Measurements from ENCODE around the gene ERG. TPM values are rescaled to one million over a fixed set of nuclear protein-coding genes. Genes with fewer than 3 reads are reported as not detected.

Gene ERG
- polyA plus RNA-seq, 1 donor from 2014 or later = not detected

DNA sequence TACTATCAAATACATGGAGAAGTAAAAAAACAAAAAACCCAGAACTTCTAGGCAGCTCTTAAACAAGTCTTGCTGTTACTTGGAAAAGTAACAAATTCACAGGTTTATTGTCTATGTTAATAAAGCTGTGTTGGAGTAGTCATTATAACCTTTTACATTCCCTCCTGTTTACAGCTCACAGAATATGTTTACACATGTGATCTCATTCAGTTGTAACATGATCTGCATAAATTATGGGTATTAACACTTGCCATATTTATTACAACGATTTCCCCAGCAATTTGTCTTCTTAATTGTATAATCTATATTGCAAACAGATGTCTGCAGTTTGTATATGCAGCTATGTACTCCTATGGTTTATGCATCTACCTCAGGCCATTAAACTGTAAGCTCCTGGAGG, 28.6 kb downstream of the ERG start:
- Histone ChIP-seq H3K27ac (ENCODE audit: low read length) (no peak overlapping the region), H3K4me2 (ENCODE audit: low read length) (no peak overlapping the region), H3K4me3 (ENCODE audit: low read length) (no peak overlapping the region), H3K27me3 (ENCODE audit: insufficient read depth, low read depth, low read length) (no peaks in the 10 kb centered on the region), H4K20me1 (ENCODE audit: insufficient read depth) (no peaks in the 10 kb centered on the region), H3K9me2 (ENCODE audit: insufficient read depth, low read length) (no peaks in the 10 kb centered on the region), H3K9ac (ENCODE audit: low read length) (no peak overlapping the region), H3K36me3 (ENCODE audit: insufficient read depth, low read length) (no peaks in the 10 kb centered on the region), H3K9me3 (ENCODE audit: low read length) (no peaks in the 10 kb centered on the region), H2AFZ (ENCODE audit: low read depth, low read length) (no peak overlapping the region), H3F3A (ENCODE audit: insufficient read depth, low read length, poor library complexity, severe bottlenecking) (no peaks in the 10 kb centered on the region), H3K79me2 (replicated peaks; ENCODE audit: insufficient read depth, low read length) (no peaks in the 10 kb centered on the region)
- TF ChIP-seq MXI1 (conservative IDR thresholded peaks at IDR 0.05; ENCODE audit: poor library complexity, severe bottlenecking) (no peak), POLR2AphosphoS5 (IDR thresholded peaks at IDR 0.05) (no peak), RAD21 (conservative IDR thresholded peaks at IDR 0.05) (no peak), TAF1 (IDR thresholded peaks at IDR 0.05; ENCODE audit: low read depth) (no peak), SMC3 (conservative IDR thresholded peaks at IDR 0.05; ENCODE audit: poor library complexity) (no peak), EZH2 (IDR thresholded peaks at IDR 0.05; ENCODE audit: borderline replicate concordance, insufficient read depth, low read length, poor library complexity, severe bottlenecking) (no peak), EP300 (conservative IDR thresholded peaks at IDR 0.05; ENCODE audit: poor library complexity, severe bottlenecking) (no peak)
- TF ChIP-seq, protein P1, sequence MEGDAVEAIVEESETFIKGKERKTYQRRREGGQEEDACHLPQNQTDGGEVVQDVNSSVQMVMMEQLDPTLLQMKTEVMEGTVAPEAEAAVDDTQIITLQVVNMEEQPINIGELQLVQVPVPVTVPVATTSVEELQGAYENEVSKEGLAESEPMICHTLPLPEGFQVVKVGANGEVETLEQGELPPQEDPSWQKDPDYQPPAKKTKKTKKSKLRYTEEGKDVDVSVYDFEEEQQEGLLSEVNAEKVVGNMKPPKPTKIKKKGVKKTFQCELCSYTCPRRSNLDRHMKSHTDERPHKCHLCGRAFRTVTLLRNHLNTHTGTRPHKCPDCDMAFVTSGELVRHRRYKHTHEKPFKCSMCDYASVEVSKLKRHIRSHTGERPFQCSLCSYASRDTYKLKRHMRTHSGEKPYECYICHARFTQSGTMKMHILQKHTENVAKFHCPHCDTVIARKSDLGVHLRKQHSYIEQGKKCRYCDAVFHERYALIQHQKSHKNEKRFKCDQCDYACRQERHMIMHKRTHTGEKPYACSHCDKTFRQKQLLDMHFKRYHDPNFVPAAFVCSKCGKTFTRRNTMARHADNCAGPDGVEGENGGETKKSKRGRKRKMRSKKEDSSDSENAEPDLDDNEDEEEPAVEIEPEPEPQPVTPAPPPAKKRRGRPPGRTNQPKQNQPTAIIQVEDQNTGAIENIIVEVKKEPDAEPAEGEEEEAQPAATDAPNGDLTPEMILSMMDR (IDR thresholded peaks at IDR 0.05; ENCODE audit: poor library complexity, severe bottlenecking) = no peak
- TF ChIP-seq, protein P2, sequence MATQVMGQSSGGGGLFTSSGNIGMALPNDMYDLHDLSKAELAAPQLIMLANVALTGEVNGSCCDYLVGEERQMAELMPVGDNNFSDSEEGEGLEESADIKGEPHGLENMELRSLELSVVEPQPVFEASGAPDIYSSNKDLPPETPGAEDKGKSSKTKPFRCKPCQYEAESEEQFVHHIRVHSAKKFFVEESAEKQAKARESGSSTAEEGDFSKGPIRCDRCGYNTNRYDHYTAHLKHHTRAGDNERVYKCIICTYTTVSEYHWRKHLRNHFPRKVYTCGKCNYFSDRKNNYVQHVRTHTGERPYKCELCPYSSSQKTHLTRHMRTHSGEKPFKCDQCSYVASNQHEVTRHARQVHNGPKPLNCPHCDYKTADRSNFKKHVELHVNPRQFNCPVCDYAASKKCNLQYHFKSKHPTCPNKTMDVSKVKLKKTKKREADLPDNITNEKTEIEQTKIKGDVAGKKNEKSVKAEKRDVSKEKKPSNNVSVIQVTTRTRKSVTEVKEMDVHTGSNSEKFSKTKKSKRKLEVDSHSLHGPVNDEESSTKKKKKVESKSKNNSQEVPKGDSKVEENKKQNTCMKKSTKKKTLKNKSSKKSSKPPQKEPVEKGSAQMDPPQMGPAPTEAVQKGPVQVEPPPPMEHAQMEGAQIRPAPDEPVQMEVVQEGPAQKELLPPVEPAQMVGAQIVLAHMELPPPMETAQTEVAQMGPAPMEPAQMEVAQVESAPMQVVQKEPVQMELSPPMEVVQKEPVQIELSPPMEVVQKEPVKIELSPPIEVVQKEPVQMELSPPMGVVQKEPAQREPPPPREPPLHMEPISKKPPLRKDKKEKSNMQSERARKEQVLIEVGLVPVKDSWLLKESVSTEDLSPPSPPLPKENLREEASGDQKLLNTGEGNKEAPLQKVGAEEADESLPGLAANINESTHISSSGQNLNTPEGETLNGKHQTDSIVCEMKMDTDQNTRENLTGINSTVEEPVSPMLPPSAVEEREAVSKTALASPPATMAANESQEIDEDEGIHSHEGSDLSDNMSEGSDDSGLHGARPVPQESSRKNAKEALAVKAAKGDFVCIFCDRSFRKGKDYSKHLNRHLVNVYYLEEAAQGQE (IDR thresholded peaks at IDR 0.05; ENCODE audit: borderline replicate concordance) = no peak

DNA sequence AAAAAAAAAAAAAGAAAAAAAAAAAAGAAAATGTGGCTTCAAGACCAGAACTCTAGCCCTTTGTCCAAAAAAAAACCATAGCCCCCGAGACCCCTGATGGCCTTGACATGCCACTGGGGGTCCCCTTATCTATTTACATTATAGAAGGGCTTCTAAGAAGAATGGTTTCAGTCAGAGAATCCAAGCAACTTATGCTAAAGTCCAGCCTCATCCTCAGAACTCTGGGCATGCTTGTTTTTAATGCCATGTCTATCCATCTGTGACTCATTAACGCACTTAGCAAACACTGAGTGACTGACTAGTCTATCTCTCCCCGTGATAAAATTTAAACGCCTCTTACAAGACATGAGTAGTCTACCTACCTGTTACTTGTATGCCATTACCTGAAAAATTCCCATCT, 29.3 kb downstream of the ERG start:
- H3K9me2 ChIP-seq (ENCODE audit: insufficient read depth, low read length) = no peaks in the 10 kb centered on the region
- H4K20me1 ChIP-seq (ENCODE audit: insufficient read depth) = no peaks in the 10 kb centered on the region
- no peaks in the 10 kb centered on the region for H3K27me3 ChIP-seq (ENCODE audit: insufficient read depth, low read depth, low read length)
- TF ChIP-seq, protein P2 (IDR thresholded peaks at IDR 0.05; ENCODE audit: borderline replicate concordance) = no peak
- TF ChIP-seq, protein P1 (IDR thresholded peaks at IDR 0.05; ENCODE audit: poor library complexity, severe bottlenecking) = no peak
- TF ChIP-seq RAD21 (conservative IDR thresholded peaks at IDR 0.05) (no peak), EZH2 (IDR thresholded peaks at IDR 0.05; ENCODE audit: borderline replicate concordance, insufficient read depth, low read length, poor library complexity, severe bottlenecking) (no peak), EP300 (conservative IDR thresholded peaks at IDR 0.05; ENCODE audit: poor library complexity, severe bottlenecking) (no peak), SMC3 (conservative IDR thresholded peaks at IDR 0.05; ENCODE audit: poor library complexity) (no peak), TAF1 (IDR thresholded peaks at IDR 0.05; ENCODE audit: low read depth) (no peak), MXI1 (conservative IDR thresholded peaks at IDR 0.05; ENCODE audit: poor library complexity, severe bottlenecking) (no peak), POLR2AphosphoS5 (IDR thresholded peaks at IDR 0.05) (no peak)
- H3K9ac ChIP-seq (ENCODE audit: low read length) = no peak overlapping the region
- no peak overlapping the region for H3K4me2 ChIP-seq (ENCODE audit: low read length)
- H3K36me3 ChIP-seq (ENCODE audit: insufficient read depth, low read length) = no peaks in the 10 kb centered on the region
- H3K27ac ChIP-seq (ENCODE audit: low read length) = no peak overlapping the region
- no peaks in the 10 kb centered on the region for H3F3A ChIP-seq (ENCODE audit: insufficient read depth, low read length, poor library complexity, severe bottlenecking)
- no peaks in the 10 kb centered on the region for H3K79me2 ChIP-seq (replicated peaks; ENCODE audit: insufficient read depth, low read length)
- no peaks in the 10 kb centered on the region for H3K9me3 ChIP-seq (ENCODE audit: low read length)
- H2AFZ ChIP-seq (ENCODE audit: low read depth, low read length) = no peak overlapping the region
- H3K4me3 ChIP-seq (ENCODE audit: low read length) = no peak overlapping the region
